Naive thymus-derived CD4-positive, alpha-beta T cell (primary cell): Measurements from ENCODE around the gene IER2. TPM values are rescaled to one million over a fixed set of nuclear protein-coding genes. Genes with fewer than 3 reads are reported as not detected.

Source experiments
- ATAC-seq: fragments of 150-1000 bp; cut with Tn5 transposase; 2 replicates; pipeline ENCODE4 v1.10.0; 2021; ENCODE audit warnings: mild to moderate bottlenecking, moderate library complexity
- CTCF ChIA-PET: fragments of 350-600 bp; sonication (Branson Sonifier 250); formaldehyde crosslinking; loops from one replicate; lab custom pipeline; 2021; ENCODE audit warnings: antibody characterized with exemption; lab: Charles Lee
- POLR2A ChIA-PET: fragments of 350-600 bp; sonication (Branson Sonifier 250); formaldehyde crosslinking; loops from one replicate; lab custom pipeline; 2021; ENCODE audit warnings: antibody characterized with exemption, inconsistent platforms; lab: Charles Lee
- DNase-seq, 9 donors: peaks; one replicate each; pipeline versions ENCODE4 v3.0.0 to v3.0.0-alpha.2; 2020 to 2022; ENCODE audit warnings: mixed read lengths in 1 of 9
- H3K27ac ChIP-seq: one replicate; pipeline ENCODE4 v1.7.0; 2013; ENCODE audit warnings: mild to moderate bottlenecking, low read depth, low read length, moderate library complexity
- H3K27me3 ChIP-seq, 2 donors: one replicate each; pipeline ENCODE4 v1.7.0; 2013; ENCODE audit warnings: low read length in 2 of 2, mild to moderate bottlenecking in 2 of 2, moderate library complexity in 2 of 2; ENCODE audit not compliant: control insufficient read depth in 2 of 2, insufficient read depth in 2 of 2
- H3K36me3 ChIP-seq, 3 experiments: 1 replicate in 2 of 3; 2 replicates in 1 of 3; pipeline ENCODE4 v1.7.0; 2013; ENCODE audit warnings: low read length in 3 of 3, mild to moderate bottlenecking in 3 of 3, moderate library complexity in 1 of 3; ENCODE audit not compliant: insufficient read depth in 3 of 3, control insufficient read depth in 2 of 3
- H3K4me1 ChIP-seq, 2 donors: one replicate each; pipeline ENCODE4 v1.7.0; 2013; ENCODE audit warnings: low read length in 2 of 2, mild to moderate bottlenecking in 2 of 2, moderate library complexity in 1 of 2; ENCODE audit not compliant: control insufficient read depth in 2 of 2, insufficient read depth in 2 of 2
- H3K4me3 ChIP-seq: 2 replicates; pipeline ENCODE4 v1.7.0; 2013; ENCODE audit warnings: mild to moderate bottlenecking, low read length
- H3K9me3 ChIP-seq, 3 experiments: 1 replicate in 2 of 3; 2 replicates in 1 of 3; pipeline ENCODE4 v1.7.0; 2013; ENCODE audit warnings: low read length in 3 of 3; ENCODE audit not compliant: control insufficient read depth in 2 of 3
- H3K27ac Mint-ChIP-seq, 9 donors: one replicate each; pipeline ENCODE4 v1.8.0; 2020 to 2022; ENCODE audit warnings: mixed read lengths in 9 of 9, mild to moderate bottlenecking in 8 of 9, moderate library complexity in 5 of 9, inconsistent platforms in 2 of 9
- H3K27me3 Mint-ChIP-seq, 5 donors: one replicate each; pipeline ENCODE4 v1.8.0; 2021 to 2022; ENCODE audit warnings: mixed read lengths in 5 of 5, mild to moderate bottlenecking in 1 of 5
- H3K36me3 Mint-ChIP-seq, 5 donors: one replicate each; pipeline ENCODE4 v1.8.0; 2020 to 2022; ENCODE audit warnings: mixed read lengths in 5 of 5, mild to moderate bottlenecking in 3 of 5, inconsistent platforms in 1 of 5
- H3K4me1 Mint-ChIP-seq, 7 donors: one replicate each; pipeline ENCODE4 v1.8.0; 2020 to 2022; ENCODE audit warnings: mixed read lengths in 7 of 7, mild to moderate bottlenecking in 3 of 7, inconsistent platforms in 1 of 7
- H3K4me3 Mint-ChIP-seq, 10 donors: one replicate each; pipeline ENCODE4 v1.8.0; 2020 to 2022; ENCODE audit warnings: mild to moderate bottlenecking in 10 of 10, mixed read lengths in 10 of 10, moderate library complexity in 6 of 10, inconsistent platforms in 2 of 10
- H3K9me3 Mint-ChIP-seq, 11 donors: one replicate each; pipeline ENCODE4 v1.8.0; 2020 to 2022; ENCODE audit warnings: mixed read lengths in 11 of 11, mild to moderate bottlenecking in 4 of 11, inconsistent platforms in 1 of 11, moderate library complexity in 1 of 11
- intact Hi-C, 2 donors: fragments of 100-400 bp; cut with micrococcal nuclease; formaldehyde crosslinking; loops; one replicate each; pipeline ENCODE4 v1.15.1; 2023
- polyA plus RNA-seq, 2 donors: library from polyadenylated mRNA; unstranded; fragments of 300-500 nt; fragmentation: Illumina TruSeq; gene quantifications; one replicate each; pipeline ENCODE4 v1.2.3, GENCODE V29; 2021
- total RNA-seq, 6 experiments: library from RNA in 5 of 6; stranded (reverse) in 5 of 6; gene quantifications; 1 replicate in 5 of 6; 2 replicates in 1 of 6; pipeline ENCODE4 v1.2.3 and lab custom pipeline; 2021 to 2026

IER2 gene
- total and polyA plus RNA-seq, 7 experiments from 2014 or later, result 121 to 558 (median 149) TPM

DNA sequence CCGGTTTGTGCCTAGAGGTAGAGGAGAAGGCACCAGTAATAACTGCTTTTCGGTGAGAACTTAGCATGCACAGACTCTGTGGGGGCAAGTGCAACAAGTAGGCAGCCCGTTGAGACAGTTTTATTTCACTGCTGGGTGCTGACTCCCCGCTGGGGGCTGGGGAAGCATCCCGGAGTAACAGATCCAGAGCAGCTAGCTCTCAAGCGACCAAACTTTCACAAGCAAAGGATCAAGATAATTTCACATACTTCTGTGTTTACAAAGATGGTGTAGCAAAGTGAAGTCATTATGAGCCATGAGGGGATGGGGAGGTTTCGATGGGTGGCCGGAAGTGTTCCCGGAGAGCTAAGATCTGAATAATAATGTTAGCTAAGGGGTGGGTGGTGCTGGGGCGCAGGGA is 29.4 kb upstream of the IER2 start:
- no peaks in the 10 kb centered on the region for H3K27me3 Mint-ChIP-seq
- H3K4me1 Mint-ChIP-seq, result peaks cover 17 to 63% (median 49%) of the 10 kb centered on the region in 7 donors
- no peak for ATAC-seq
- H3K4me3 Mint-ChIP-seq, result peak overlapping the region in 3 of 10 donors; percentile 31 to 70 (median 35)
- peak overlapping the region in 3 of 9 donors; percentile 8 to 47 (median 39) for H3K27ac Mint-ChIP-seq
- H3K4me3 ChIP-seq, result no peak overlapping the region
- H3K4me1 ChIP-seq, result peaks cover 19 to 26% of the 10 kb centered on the region in 2 donors
- no peaks in the 10 kb centered on the region for H3K27me3 ChIP-seq
- H3K36me3 ChIP-seq, result peaks cover 0 to 7% (median 0%) of the 10 kb centered on the region in 3 experiments
- H3K36me3 Mint-ChIP-seq, result peaks cover 0 to 4% (median 0%) of the 10 kb centered on the region in 5 donors
- CTCF ChIA-PET, result interaction anchor here (0.6 to 1.4 kb wide), 2 partner anchors 92 to 155 kb away, joined by 4 to 5 read pairs; no protein-coding TSS in a partner anchor
- H3K9me3 ChIP-seq, result no peaks in the 10 kb centered on the region
- POLR2A ChIA-PET, result interaction anchor here (1.0 to 2.3 kb wide), 2 partner anchors 25 to 29 kb away, joined by 3 to 7 read pairs; partner anchors contain the start of genes IER2 and STX10
- peaks cover 0 to 3% (median 0%) of the 10 kb centered on the region in 11 donors for H3K9me3 Mint-ChIP-seq
- no peak for DNase-seq
- intact Hi-C loops, result no loop called here
- no peak overlapping the region for H3K27ac ChIP-seq

GRCh38 chr19:13121551-13122274 is 28.5 kb upstream of the IER2 start:
- DNase-seq (no peak), ATAC-seq (no peak)
- peaks cover 0 to under 1% (median 0%) of the 10 kb centered on the region in 11 donors for H3K9me3 Mint-ChIP-seq
- Histone ChIP-seq H3K4me1 (peaks cover 15 to 22% of the 10 kb centered on the region in 2 donors), H3K36me3 (peaks cover 0 to 11% (median 0%) of the 10 kb centered on the region in 3 experiments), H3K27me3 (no peaks in the 10 kb centered on the region), H3K9me3 (no peaks in the 10 kb centered on the region), H3K4me3 (no peak overlapping the region), H3K27ac (no peak overlapping the region)
- ChIA-PET POLR2A (no interaction called here), CTCF (no interaction called here)
- peak overlapping the region in 2 of 9 donors; percentile 24 to 48 for H3K27ac Mint-ChIP-seq
- intact Hi-C loops, result no loop called here
- peaks cover 17 to 55% (median 44%) of the 10 kb centered on the region in 7 donors for H3K4me1 Mint-ChIP-seq
- peaks cover 0 to 4% (median 0%) of the 10 kb centered on the region in 5 donors for H3K36me3 Mint-ChIP-seq
- H3K27me3 Mint-ChIP-seq, result no peaks in the 10 kb centered on the region
- H3K4me3 Mint-ChIP-seq, result peak overlapping the region in 2 of 10 donors; percentile 39 to 70

DNA sequence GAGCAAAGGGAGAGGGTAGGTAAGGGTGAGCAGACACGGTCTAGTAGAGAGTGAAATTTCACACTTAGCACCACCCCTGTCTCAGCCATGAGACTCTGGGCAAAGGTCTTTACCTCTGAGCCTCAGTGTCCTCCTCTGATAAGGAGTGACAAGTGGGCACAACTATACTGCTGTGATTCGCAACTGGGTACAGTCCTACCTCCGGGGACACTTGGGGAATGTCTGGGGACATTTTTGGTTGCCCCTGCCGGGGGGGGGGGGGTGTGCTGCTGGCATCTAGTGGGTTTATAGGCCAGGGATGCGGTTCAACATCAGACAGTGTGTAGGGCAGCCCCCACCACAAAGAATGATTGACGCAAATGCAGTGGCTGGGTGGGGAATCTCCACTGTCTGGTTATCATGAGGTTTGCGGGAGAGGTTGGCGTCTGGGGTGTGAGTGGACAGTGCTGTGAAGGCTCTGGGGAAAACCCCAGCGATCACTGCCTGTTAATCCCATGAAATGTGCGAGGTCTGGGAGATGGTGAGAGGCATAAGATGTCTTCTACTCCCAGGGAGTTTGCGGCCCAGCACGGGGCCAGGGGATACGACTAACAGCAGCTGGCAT is 27.8 kb upstream of the IER2 start:
- DNase-seq (no peak), ATAC-seq (no peak)
- peaks cover 0 to 13% (median 0%) of the 10 kb centered on the region in 3 experiments for H3K36me3 ChIP-seq
- H3K27ac ChIP-seq, result no peak overlapping the region
- no peaks in the 10 kb centered on the region for H3K9me3 ChIP-seq
- no peaks in the 10 kb centered on the region for H3K9me3 Mint-ChIP-seq
- intact Hi-C loops, result no loop called here
- H3K27ac Mint-ChIP-seq, result peak overlapping the region in 3 of 9 donors; percentile 17 to 48 (median 34)
- CTCF ChIA-PET, result no interaction called here
- POLR2A ChIA-PET, result interaction anchor here (0.7 kb wide), 1 partner anchor 14 kb away, joined by 3 read pairs; no protein-coding TSS in a partner anchor
- H3K27me3 ChIP-seq, result no peaks in the 10 kb centered on the region
- no peaks in the 10 kb centered on the region for H3K27me3 Mint-ChIP-seq
- peaks cover 15 to 21% of the 10 kb centered on the region in 2 donors for H3K4me1 ChIP-seq
- peaks cover 16 to 50% (median 38%) of the 10 kb centered on the region in 7 donors for H3K4me1 Mint-ChIP-seq
- H3K36me3 Mint-ChIP-seq, result peaks cover 0 to 4% (median 0%) of the 10 kb centered on the region in 5 donors
- H3K4me3 ChIP-seq, result no peak overlapping the region
- peak overlapping the region in 2 of 10 donors; percentile 39 to 53 for H3K4me3 Mint-ChIP-seq

DNA sequence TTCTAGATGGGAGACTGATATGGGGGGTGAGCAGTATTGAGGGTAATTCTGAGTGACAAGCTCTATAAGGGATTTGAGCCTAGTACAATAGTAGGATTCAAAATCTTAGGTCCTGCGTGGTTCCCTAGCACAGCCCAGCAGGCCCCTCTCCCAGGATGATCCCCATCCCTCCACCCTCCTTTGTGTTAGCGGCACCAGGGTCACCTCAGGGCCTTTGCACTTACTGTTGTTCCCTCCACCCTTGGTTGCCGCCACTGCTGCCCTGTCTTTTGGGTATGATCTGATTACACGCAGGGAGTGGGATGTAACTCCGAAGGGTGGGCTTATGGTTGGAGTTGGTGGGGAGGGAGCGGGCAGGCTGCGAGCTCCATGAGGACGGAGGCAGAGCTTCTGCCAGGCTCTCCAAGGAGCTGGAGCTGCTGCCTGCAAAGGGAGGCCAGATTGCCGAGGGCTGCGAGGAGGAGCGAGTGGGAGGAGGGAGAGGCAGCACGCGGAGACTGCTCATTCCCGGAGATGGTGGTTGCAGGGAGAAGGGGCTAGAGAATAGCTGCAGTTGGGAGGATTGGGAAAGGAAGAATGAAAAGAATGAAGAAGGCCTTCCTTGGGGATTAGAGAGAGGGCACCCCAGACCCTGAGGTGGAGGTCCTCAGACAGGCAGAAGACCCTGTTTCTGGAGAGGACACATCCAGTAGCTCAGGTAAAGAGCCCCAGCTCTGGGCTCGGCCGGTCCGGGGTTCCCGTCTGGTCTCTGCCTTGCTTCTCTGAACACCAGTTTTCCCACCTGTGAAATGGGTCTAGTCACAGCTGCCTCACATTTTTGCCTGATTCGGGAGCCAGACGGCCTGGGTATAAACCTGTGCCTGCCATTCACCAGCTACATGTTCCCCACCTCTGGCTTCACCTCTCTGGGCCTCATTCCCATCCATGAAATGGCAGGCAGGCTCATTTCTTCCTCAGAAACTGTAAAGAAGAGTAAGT is 26.9 kb upstream of the IER2 start:
- H3K27ac ChIP-seq, result no peak overlapping the region
- no peaks in the 10 kb centered on the region for H3K27me3 ChIP-seq
- ATAC-seq, result no peak
- Mint-ChIP-seq H3K36me3 (peaks cover 0 to 4% (median 0%) of the 10 kb centered on the region in 5 donors), H3K4me1 (peaks cover 18 to 50% (median 42%) of the 10 kb centered on the region in 7 donors), H3K27me3 (no peaks in the 10 kb centered on the region), H3K27ac (peak overlapping the region in 2 of 9 donors; percentile 29 to 66), H3K9me3 (no peaks in the 10 kb centered on the region), H3K4me3 (peak overlapping the region in 1 of 10 donors; percentile 66)
- H3K9me3 ChIP-seq, result no peaks in the 10 kb centered on the region
- peaks cover 0 to 14% (median 0%) of the 10 kb centered on the region in 3 experiments for H3K36me3 ChIP-seq
- POLR2A ChIA-PET, result interaction anchor here (0.6 to 0.7 kb wide), 2 partner anchors 13 to 131 kb away, joined by 3 to 4 read pairs; no protein-coding TSS in a partner anchor
- CTCF ChIA-PET, result no interaction called here
- intact Hi-C loops, result no loop called here
- no peak overlapping the region for H3K4me3 ChIP-seq
- DNase-seq, result no peak
- peaks cover 15% of the 10 kb centered on the region in 2 donors for H3K4me1 ChIP-seq

DNA sequence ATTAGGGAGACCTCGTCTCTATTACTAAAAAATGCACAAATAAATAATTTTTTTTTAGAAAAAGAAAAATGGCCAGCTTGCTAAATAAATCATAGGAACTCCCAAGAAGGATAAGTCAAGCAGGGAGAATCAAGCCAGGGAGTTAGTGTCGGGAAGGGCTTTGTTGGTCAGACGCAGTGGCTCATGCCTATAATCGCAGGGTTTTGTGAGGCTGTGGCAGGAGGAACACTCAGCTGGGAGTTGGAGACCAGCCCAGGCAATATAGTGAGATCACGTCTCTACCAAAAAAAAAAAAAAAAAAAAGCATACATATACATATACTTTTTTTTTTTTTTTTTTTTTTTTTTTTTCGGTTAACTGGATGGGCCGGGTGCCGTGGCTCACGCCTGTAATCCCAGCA is 23.2 kb upstream of the IER2 start:
- intact Hi-C loops, result no loop called here
- Histone ChIP-seq H3K27me3 (no peaks in the 10 kb centered on the region), H3K36me3 (peaks cover 0 to 10% (median 0%) of the 10 kb centered on the region in 3 experiments), H3K9me3 (no peaks in the 10 kb centered on the region), H3K4me1 (peaks cover 0 to under 1% of the 10 kb centered on the region in 2 donors), H3K27ac (no peak overlapping the region), H3K4me3 (no peak overlapping the region)
- no peak for DNase-seq
- peaks cover 20 to 35% (median 26%) of the 10 kb centered on the region in 7 donors for H3K4me1 Mint-ChIP-seq
- ATAC-seq, result no peak
- no peak overlapping the region for H3K4me3 Mint-ChIP-seq
- ChIA-PET CTCF (no interaction called here), POLR2A (no interaction called here)
- H3K9me3 Mint-ChIP-seq, result no peaks in the 10 kb centered on the region
- H3K27ac Mint-ChIP-seq, result no peak overlapping the region
- no peaks in the 10 kb centered on the region for H3K27me3 Mint-ChIP-seq
- peaks cover 0 to 2% (median 0%) of the 10 kb centered on the region in 5 donors for H3K36me3 Mint-ChIP-seq
